Measurements from ENCODE around the gene SEMA5B. TPM values are rescaled to one million over a fixed set of nuclear protein-coding genes. Genes with fewer than 3 reads are reported as not detected.

SEMA5B gene
- total and polyA plus RNA-seq, 2 experiments from 2014 or later = 8.0 to 26.8 TPM

- Mint-ChIP-seq H3K4me1 (peaks cover 16% of the 10 kb centered on the region), H3K9me3 (no peaks in the 10 kb centered on the region), H3K27me3 (ENCODE audit: insufficient read depth, low read depth, poor library complexity) (no peaks in the 10 kb centered on the region), H3K36me3 (ENCODE audit: low read depth) (no peaks in the 10 kb centered on the region), H3K4me3 (no peak overlapping the region), H3K27ac (no peak overlapping the region)
- no peaks in the 10 kb centered on the region; the same call in 1 of the 2 replicates for H4K20me1 ChIP-seq (replicated peaks; ENCODE audit: insufficient read depth)
- peak overlapping the region; percentile 94 for H2AFZ ChIP-seq
- H3K4me1 ChIP-seq (ENCODE audit: insufficient read depth) = peaks cover 6% of the 10 kb centered on the region
- no peaks in the 10 kb centered on the region; the same call in 1 of the 2 replicates for H3F3A ChIP-seq (replicated peaks; ENCODE audit: low read depth)
- 0 out of 2 replicates have a peak, but pooled peaks cover 5% of the 10 kb centered on the region for H3K9me2 ChIP-seq (ENCODE audit: insufficient read depth)
- no peak overlapping the region for H3K27ac ChIP-seq (ENCODE audit: low read depth)
- no peak for ATAC-seq
- H3K27me3 ChIP-seq (ENCODE audit: insufficient read depth) = no peaks in the 10 kb centered on the region
- no peaks in the 10 kb centered on the region for H3K79me2 ChIP-seq (replicated peaks; ENCODE audit: insufficient read depth)
- no peak for TF ChIP-seq POLR2AphosphoS5 (IDR thresholded peaks at IDR 0.05; ENCODE audit: low read depth)
- TF ChIP-seq REST (IDR thresholded peaks at IDR 0.05; ENCODE audit: unreplicated experiment) = no peak
- no peak for TF ChIP-seq EZH2phosphoT487 (IDR thresholded peaks at IDR 0.05; ENCODE audit: unreplicated experiment)
- TF ChIP-seq ZNF462 (CRISPR knock-in tag; IDR thresholded peaks at IDR 0.05) = no peak
- no peak for TF ChIP-seq CREB1 (CRISPR knock-in tag; IDR thresholded peaks at IDR 0.05; ENCODE audit: low read depth)
- TF ChIP-seq CTCF (conservative IDR thresholded peaks at IDR 0.05; ENCODE audit: low read depth in 2 of 2) = no peak
- TF ChIP-seq JUNB (IDR thresholded peaks at IDR 0.05; ENCODE audit: unreplicated experiment) = no peak
- TF ChIP-seq ZNF114 (CRISPR knock-in tag; IDR thresholded peaks at IDR 0.05) = no peak
- TF ChIP-seq ETS1 (IDR thresholded peaks at IDR 0.05) = no peak
- no peak for TF ChIP-seq EZH2 (IDR thresholded peaks at IDR 0.05; ENCODE audit: low read depth, unreplicated experiment)
- no peaks in the 10 kb centered on the region for H3K36me3 ChIP-seq (ENCODE audit: insufficient read depth)
- no peak overlapping the region for H3K4me3 ChIP-seq
- no peak overlapping the region for H3K4me2 ChIP-seq
- DNase-seq (ENCODE audit: low spot score) = no peak
These were observed 17.6 kb upstream of the SEMA5B start for GRCh38 chr3:123044981-123045763.
